HEK293 (cell line): Measurements from ENCODE around the gene QRICH1.

Experiments used
- EGR2 ChIP-seq: fragments of 450-650 bp; formaldehyde crosslinking; IDR thresholded peaks from 2 replicates; pipeline ENCODE4 v1.5.1; 2016; ENCODE audit warnings: low read depth, missing biosample characterization, missing genetic modification characterization
- KLF16 ChIP-seq: fragments of 450-650 bp; formaldehyde crosslinking; IDR thresholded peaks from 2 replicates; pipeline ENCODE4 v1.5.1; 2017; ENCODE audit warnings: missing biosample characterization, missing genetic modification characterization
- SALL2 ChIP-seq: fragments of 450-650 bp; formaldehyde crosslinking; IDR thresholded peaks from 2 replicates; pipeline ENCODE4 v1.5.0; 2017; ENCODE audit warnings: missing biosample characterization, mild to moderate bottlenecking, missing genetic modification characterization, borderline replicate concordance
- SP7 ChIP-seq: fragments of 450-650 bp; formaldehyde crosslinking; IDR thresholded peaks from 2 replicates; pipeline ENCODE4 v1.5.1; 2016; ENCODE audit warnings: missing biosample characterization, missing genetic modification characterization
- TCF7L2 ChIP-seq: IDR thresholded peaks from 2 replicates; pipeline ENCODE4 v1.6.1; 2011; ENCODE audit warnings: low read depth, mild to moderate bottlenecking, inconsistent platforms, low read length, moderate library complexity, borderline replicate concordance
- ZBTB17 ChIP-seq: fragments of 450-650 bp; formaldehyde crosslinking; IDR thresholded peaks from 2 replicates; pipeline ENCODE4 v1.5.1; 2016; ENCODE audit warnings: missing biosample characterization, missing genetic modification characterization
- ZBTB20 ChIP-seq: fragments of 450-650 bp; formaldehyde crosslinking; IDR thresholded peaks from 2 replicates; pipeline ENCODE4 v1.5.1; 2016; ENCODE audit warnings: missing biosample characterization, missing genetic modification characterization
- ZNF114 ChIP-seq: fragments of 450-650 bp; formaldehyde crosslinking; IDR thresholded peaks from 2 replicates; pipeline ENCODE4 v1.5.0; 2017; ENCODE audit warnings: missing biosample characterization, missing genetic modification characterization
- ZNF121 ChIP-seq: fragments of 450-650 bp; formaldehyde crosslinking; IDR thresholded peaks from 2 replicates; pipeline ENCODE4 v1.5.1; 2016; ENCODE audit warnings: missing biosample characterization, missing genetic modification characterization
- ZNF140 ChIP-seq: fragments of 450-650 bp; formaldehyde crosslinking; IDR thresholded peaks from 2 replicates; pipeline ENCODE4 v1.5.1; 2016; ENCODE audit warnings: missing biosample characterization, missing genetic modification characterization
- ZNF239 ChIP-seq: fragments of 450-650 bp; formaldehyde crosslinking; IDR thresholded peaks from 2 replicates; pipeline ENCODE4 v1.5.1; 2016; ENCODE audit warnings: missing biosample characterization, missing genetic modification characterization
- ZNF24 ChIP-seq: fragments of 450-650 bp; formaldehyde crosslinking; IDR thresholded peaks from 2 replicates; pipeline ENCODE4 v1.5.1; 2016; ENCODE audit warnings: missing biosample characterization, missing genetic modification characterization
- ZNF274 ChIP-seq, 2 experiments: fragments of 200-500 bp in 1 of 2; fragments of 450-650 bp in 1 of 2; sonication (Bioruptor generic) in 1 of 2; formaldehyde crosslinking in 1 of 2; IDR thresholded peaks; 2 replicates each; pipeline versions ENCODE4 v1.5.1 to v1.6.1; 2014 to 2016; ENCODE audit warnings: borderline replicate concordance in 1 of 2, inconsistent platforms in 1 of 2, low read length in 1 of 2, missing biosample characterization in 1 of 2, missing genetic modification characterization in 1 of 2
- ZNF311 ChIP-seq: fragments of 450-650 bp; formaldehyde crosslinking; IDR thresholded peaks from 2 replicates; pipeline ENCODE4 v1.5.1; 2017; ENCODE audit warnings: missing biosample characterization, missing genetic modification characterization, borderline replicate concordance
- ZNF324 ChIP-seq: fragments of 450-650 bp; formaldehyde crosslinking; IDR thresholded peaks from 2 replicates; pipeline ENCODE4 v1.5.1; 2016; ENCODE audit warnings: missing biosample characterization, missing genetic modification characterization
- ZNF366 ChIP-seq: fragments of 450-650 bp; formaldehyde crosslinking; conservative IDR thresholded peaks from 2 replicates; pipeline ENCODE4 v1.5.1; 2016; ENCODE audit warnings: missing biosample characterization, missing genetic modification characterization
- ZNF416 ChIP-seq: fragments of 450-650 bp; formaldehyde crosslinking; IDR thresholded peaks from 2 replicates; pipeline ENCODE4 v1.5.1; 2016; ENCODE audit warnings: missing biosample characterization, missing genetic modification characterization
- ZNF433 ChIP-seq: fragments of 450-650 bp; formaldehyde crosslinking; IDR thresholded peaks from 2 replicates; pipeline ENCODE4 v1.5.1; 2016; ENCODE audit warnings: missing biosample characterization, missing genetic modification characterization, low read depth
- ZNF501 ChIP-seq: fragments of 450-650 bp; formaldehyde crosslinking; IDR thresholded peaks from 2 replicates; pipeline ENCODE4 v1.5.1; 2016; ENCODE audit warnings: missing biosample characterization, missing genetic modification characterization
- ZNF510 ChIP-seq: fragments of 450-650 bp; formaldehyde crosslinking; IDR thresholded peaks from 2 replicates; pipeline ENCODE4 v1.5.1; 2018; ENCODE audit warnings: mild to moderate bottlenecking, missing genetic modification characterization, missing biosample characterization; ENCODE audit not compliant: insufficient replicate concordance
- ZNF621 ChIP-seq: fragments of 450-650 bp; formaldehyde crosslinking; IDR thresholded peaks from 2 replicates; pipeline ENCODE4 v1.5.1; 2017; ENCODE audit warnings: missing biosample characterization, missing genetic modification characterization
- ZNF626 ChIP-seq: fragments of 450-650 bp; sonication (Bioruptor Pico); formaldehyde crosslinking; IDR thresholded peaks from 2 replicates; pipeline ENCODE4 v1.5.1; 2018; ENCODE audit warnings: missing biosample characterization, missing genetic modification characterization, inconsistent platforms
- ZNF776 ChIP-seq: fragments of 450-650 bp; formaldehyde crosslinking; IDR thresholded peaks from 2 replicates; pipeline ENCODE4 v1.5.0; 2017; ENCODE audit warnings: missing biosample characterization, missing genetic modification characterization, borderline replicate concordance
- ZNF837 ChIP-seq: fragments of 450-650 bp; formaldehyde crosslinking; IDR thresholded peaks from 2 replicates; pipeline ENCODE4 v1.5.1; 2016; ENCODE audit warnings: missing biosample characterization, missing genetic modification characterization
- ZSCAN23 ChIP-seq: fragments of 450-650 bp; formaldehyde crosslinking; IDR thresholded peaks from 2 replicates; pipeline ENCODE4 v1.5.1; 2016; ENCODE audit warnings: missing biosample characterization, missing genetic modification characterization
- TF ChIP-seq, protein P1 (sequence below): fragments of 450-650 bp; formaldehyde crosslinking; IDR thresholded peaks from 2 replicates; pipeline ENCODE4 v1.5.1; 2017; ENCODE audit warnings: missing biosample characterization, missing genetic modification characterization
- TF ChIP-seq, protein P2 (sequence below): fragments of 450-650 bp; formaldehyde crosslinking; IDR thresholded peaks from 2 replicates; pipeline ENCODE4 v1.5.1; 2016; ENCODE audit warnings: missing biosample characterization, missing genetic modification characterization
- TF ChIP-seq, protein P3 (sequence below): fragments of 450-650 bp; formaldehyde crosslinking; IDR thresholded peaks from 2 replicates; pipeline ENCODE4 v1.5.1; 2016; ENCODE audit warnings: missing biosample characterization, missing genetic modification characterization, low read depth
- TF ChIP-seq, protein P4 (sequence below): fragments of 450-650 bp; formaldehyde crosslinking; IDR thresholded peaks from 2 replicates; pipeline ENCODE4 v1.5.1; 2016; ENCODE audit warnings: missing biosample characterization, missing genetic modification characterization
- TF ChIP-seq, protein P5 (sequence below): fragments of 450-650 bp; formaldehyde crosslinking; optimal IDR thresholded peaks from 2 replicates; pipeline ENCODE3; 2016; ENCODE audit warnings: missing biosample characterization, mild to moderate bottlenecking, missing genetic modification characterization
- TF ChIP-seq, protein P6 (sequence below): fragments of 450-650 bp; formaldehyde crosslinking; IDR thresholded peaks from 2 replicates; pipeline ENCODE4 v1.5.1; 2016; ENCODE audit warnings: missing biosample characterization, missing genetic modification characterization

Gene QRICH1

DNA sequence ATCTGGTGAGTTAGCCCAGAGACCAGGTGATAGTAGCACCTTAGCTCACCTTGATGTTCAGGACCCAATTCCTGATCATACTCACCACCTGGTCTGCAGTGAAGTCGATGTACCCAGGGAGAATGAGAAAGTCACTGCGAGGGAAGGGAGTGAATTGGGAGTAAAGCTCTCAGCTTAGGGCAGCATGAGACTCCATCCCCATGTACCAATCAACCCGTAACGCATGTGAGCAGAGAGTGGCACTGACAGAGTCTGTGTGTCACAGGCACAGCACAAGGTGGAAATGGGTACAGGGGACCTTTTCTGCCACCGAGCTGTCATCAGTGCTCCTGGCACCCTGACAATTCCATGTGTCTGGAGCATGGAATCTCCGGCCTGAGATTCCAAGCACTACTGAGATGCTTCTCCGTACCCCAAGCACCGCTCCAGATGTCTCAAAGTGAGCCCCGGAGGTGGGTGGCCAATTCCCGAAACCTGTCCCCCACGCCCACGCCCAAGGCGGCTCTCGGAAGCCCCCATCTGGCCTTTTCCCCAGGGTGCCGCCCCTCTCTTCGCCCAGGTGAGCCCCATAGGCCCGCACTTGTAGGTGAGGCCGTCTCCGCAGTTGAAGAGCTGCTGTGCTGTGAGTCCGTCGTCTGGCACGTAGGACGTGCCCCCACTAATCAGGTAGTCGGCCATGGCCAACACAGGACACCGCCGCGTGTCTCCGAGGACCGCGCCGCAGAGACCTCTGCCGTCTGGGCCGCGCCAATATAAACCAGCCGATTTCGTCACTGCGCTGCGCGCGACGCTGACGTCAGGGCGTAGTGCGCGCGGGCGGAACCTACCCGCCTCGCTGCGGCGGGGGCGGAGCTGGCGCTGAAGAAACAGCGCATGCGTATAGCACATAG, 65.0 kb downstream of the QRICH1 start, which contains the start of gene IMPDH2 (continued):
- TF ChIP-seq ZNF24 (tag by site-specific recombination) (peak; percentile 56; the same call in 1 of the 2 replicates), ZNF621 (tag by site-specific recombination) (no peak), ZNF311 (no peak), EGR2 (tag by site-specific recombination) (peak; percentile 66), ZSCAN23 (tag by site-specific recombination) (0 out of 2 replicates have a peak, but pooled peaks have one; percentile 61), ZNF114 (no peak), ZNF510 (tag by site-specific recombination) (no peak), ZBTB17 (tag by site-specific recombination) (peak; percentile 38; the same call in 1 of the 2 replicates), KLF16 (tag by site-specific recombination) (peak; percentile 88), ZNF776 (no peak), ZNF274 (IDR thresholded peaks at IDR 0.05; ENCODE audit: low read length) (no peak), ZNF274 (tag by site-specific recombination; IDR thresholded peaks at IDR 0.05; ENCODE audit: borderline replicate concordance) (no peak), SALL2 (tag by site-specific recombination) (no peak), ZNF324 (tag by site-specific recombination) (peak; percentile 57; the same call in 1 of the 2 replicates), ZNF121 (0 out of 2 replicates have a peak, but pooled peaks have one; percentile 9), ZNF501 (tag by site-specific recombination) (peak; percentile 96), ZNF239 (tag by site-specific recombination) (0 out of 2 replicates have a peak, but pooled peaks have one; percentile 35), TCF7L2 (no peak), ZBTB20 (tag by site-specific recombination) (no peak; the same call in 1 of the 2 replicates), ZNF626 (tag by site-specific recombination) (no peak), ZNF416 (tag by site-specific recombination) (no peak), ZNF433 (tag by site-specific recombination) (no peak), ZNF837 (tag by site-specific recombination) (0 out of 2 replicates have a peak, but pooled peaks have one; percentile 46), SP7 (peak; percentile 77), ZNF366 (tag by site-specific recombination) (no peak), ZNF140 (tag by site-specific recombination) (no peak)
- TF ChIP-seq, protein P1, sequence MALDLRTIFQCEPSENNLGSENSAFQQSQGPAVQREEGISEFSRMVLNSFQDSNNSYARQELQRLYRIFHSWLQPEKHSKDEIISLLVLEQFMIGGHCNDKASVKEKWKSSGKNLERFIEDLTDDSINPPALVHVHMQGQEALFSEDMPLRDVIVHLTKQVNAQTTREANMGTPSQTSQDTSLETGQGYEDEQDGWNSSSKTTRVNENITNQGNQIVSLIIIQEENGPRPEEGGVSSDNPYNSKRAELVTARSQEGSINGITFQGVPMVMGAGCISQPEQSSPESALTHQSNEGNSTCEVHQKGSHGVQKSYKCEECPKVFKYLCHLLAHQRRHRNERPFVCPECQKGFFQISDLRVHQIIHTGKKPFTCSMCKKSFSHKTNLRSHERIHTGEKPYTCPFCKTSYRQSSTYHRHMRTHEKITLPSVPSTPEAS: no peak
- TF ChIP-seq, protein P2, sequence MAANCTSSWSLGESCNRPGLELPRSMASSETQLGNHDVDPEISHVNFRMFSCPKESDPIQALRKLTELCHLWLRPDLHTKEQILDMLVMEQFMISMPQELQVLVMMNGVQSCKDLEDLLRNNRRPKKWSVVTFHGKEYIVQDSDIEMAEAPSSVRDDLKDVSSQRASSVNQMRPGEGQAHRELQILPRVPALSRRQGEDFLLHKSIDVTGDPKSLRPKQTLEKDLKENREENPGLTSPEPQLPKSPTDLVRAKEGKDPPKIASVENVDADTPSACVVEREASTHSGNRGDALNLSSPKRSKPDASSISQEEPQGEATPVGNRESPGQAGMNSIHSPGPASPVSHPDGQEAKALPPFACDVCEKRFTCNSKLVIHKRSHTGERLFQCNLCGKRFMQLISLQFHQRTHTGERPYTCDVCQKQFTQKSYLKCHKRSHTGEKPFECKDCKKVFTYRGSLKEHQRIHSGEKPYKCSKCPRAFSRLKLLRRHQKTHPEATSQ (tag by site-specific recombination): peak; percentile 78; the same call in 1 of the 2 replicates
- TF ChIP-seq, protein P3, sequence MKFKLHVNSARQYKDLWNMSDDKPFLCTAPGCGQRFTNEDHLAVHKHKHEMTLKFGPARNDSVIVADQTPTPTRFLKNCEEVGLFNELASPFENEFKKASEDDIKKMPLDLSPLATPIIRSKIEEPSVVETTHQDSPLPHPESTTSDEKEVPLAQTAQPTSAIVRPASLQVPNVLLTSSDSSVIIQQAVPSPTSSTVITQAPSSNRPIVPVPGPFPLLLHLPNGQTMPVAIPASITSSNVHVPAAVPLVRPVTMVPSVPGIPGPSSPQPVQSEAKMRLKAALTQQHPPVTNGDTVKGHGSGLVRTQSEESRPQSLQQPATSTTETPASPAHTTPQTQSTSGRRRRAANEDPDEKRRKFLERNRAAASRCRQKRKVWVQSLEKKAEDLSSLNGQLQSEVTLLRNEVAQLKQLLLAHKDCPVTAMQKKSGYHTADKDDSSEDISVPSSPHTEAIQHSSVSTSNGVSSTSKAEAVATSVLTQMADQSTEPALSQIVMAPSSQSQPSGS (tag by site-specific recombination): peak; percentile 96
- TF ChIP-seq, protein P4, sequence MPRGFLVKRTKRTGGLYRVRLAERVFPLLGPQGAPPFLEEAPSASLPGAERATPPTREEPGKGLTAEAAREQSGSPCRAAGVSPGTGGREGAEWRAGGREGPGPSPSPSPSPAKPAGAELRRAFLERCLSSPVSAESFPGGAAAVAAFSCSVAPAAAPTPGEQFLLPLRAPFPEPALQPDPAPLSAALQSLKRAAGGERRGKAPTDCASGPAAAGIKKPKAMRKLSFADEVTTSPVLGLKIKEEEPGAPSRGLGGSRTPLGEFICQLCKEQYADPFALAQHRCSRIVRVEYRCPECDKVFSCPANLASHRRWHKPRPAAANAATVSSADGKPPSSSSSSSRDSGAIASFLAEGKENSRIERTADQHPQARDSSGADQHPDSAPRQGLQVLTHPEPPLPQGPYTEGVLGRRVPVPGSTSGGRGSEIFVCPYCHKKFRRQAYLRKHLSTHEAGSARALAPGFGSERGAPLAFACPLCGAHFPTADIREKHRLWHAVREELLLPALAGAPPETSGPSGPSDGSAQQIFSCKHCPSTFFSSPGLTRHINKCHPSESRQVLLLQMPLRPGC: peak; percentile 54
- TF ChIP-seq, protein P5, sequence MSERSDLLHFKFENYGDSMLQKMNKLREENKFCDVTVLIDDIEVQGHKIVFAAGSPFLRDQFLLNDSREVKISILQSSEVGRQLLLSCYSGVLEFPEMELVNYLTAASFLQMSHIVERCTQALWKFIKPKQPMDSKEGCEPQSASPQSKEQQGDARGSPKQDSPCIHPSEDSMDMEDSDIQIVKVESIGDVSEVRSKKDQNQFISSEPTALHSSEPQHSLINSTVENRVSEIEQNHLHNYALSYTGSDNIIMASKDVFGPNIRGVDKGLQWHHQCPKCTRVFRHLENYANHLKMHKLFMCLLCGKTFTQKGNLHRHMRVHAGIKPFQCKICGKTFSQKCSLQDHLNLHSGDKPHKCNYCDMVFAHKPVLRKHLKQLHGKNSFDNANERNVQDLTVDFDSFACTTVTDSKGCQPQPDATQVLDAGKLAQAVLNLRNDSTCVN (tag by site-specific recombination): peak; percentile 92
- TF ChIP-seq, protein P6, sequence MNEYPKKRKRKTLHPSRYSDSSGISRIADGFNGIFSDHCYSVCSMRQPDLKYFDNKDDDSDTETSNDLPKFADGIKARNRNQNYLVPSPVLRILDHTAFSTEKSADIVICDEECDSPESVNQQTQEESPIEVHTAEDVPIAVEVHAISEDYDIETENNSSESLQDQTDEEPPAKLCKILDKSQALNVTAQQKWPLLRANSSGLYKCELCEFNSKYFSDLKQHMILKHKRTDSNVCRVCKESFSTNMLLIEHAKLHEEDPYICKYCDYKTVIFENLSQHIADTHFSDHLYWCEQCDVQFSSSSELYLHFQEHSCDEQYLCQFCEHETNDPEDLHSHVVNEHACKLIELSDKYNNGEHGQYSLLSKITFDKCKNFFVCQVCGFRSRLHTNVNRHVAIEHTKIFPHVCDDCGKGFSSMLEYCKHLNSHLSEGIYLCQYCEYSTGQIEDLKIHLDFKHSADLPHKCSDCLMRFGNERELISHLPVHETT (tag by site-specific recombination): peak; percentile 57; the same call in 1 of the 2 replicates
